HEK293 (cell line): ENCODE data around the gene RXFP1.

Experiments used
- CTCF ChIA-PET: fragments of 350-600 bp; formaldehyde crosslinking; extraction: SDS; loops from one replicate; lab custom pipeline; 2021; ENCODE audit warnings: antibody characterized with exemption; lab: Yijun Ruan, JAX
- POLR2A ChIA-PET: fragments of 300-600 bp; formaldehyde crosslinking; extraction: SDS; loops from one replicate; lab custom pipeline; 2020; ENCODE audit warnings: antibody characterized with exemption, inconsistent platforms; lab: Yijun Ruan, JAX
- H3K27ac ChIP-seq: fragments of 200-500 bp; sonication (Bioruptor generic); 2 replicates; pipeline ENCODE4 v1.5.1; 2014; ENCODE audit warnings: low read depth, low read length, control low read depth, inconsistent platforms; ENCODE audit errors: extremely low read depth
- H3K36me3 ChIP-seq, 2 experiments: fragments of 200-500 bp in 1 of 2; sonication (Bioruptor generic) in 1 of 2; 1 replicate in 1 of 2; 2 replicates in 1 of 2; pipeline ENCODE4 v1.5.1; 2014 to 2017; ENCODE audit warnings: inconsistent platforms in 2 of 2, low read length in 2 of 2; ENCODE audit not compliant: control insufficient read depth in 2 of 2, insufficient read depth in 1 of 2
- H3K4me1 ChIP-seq: fragments of 200-500 bp; sonication (Bioruptor generic); 2 replicates; pipeline ENCODE4 v1.5.1; 2014; ENCODE audit warnings: mild to moderate bottlenecking, low read length, inconsistent platforms; ENCODE audit not compliant: control insufficient read depth, insufficient read depth
- H3K4me3 ChIP-seq: 2 replicates; pipeline ENCODE4 v1.5.1; 2011; ENCODE audit warnings: low read depth, mild to moderate bottlenecking, control low read depth, low read length, moderate library complexity
- H3K9me3 ChIP-seq: fragments of 200-500 bp; sonication (Bioruptor generic); 2 replicates; pipeline ENCODE4 v1.5.1; 2014; ENCODE audit warnings: low read depth, low read length, inconsistent platforms; ENCODE audit not compliant: control insufficient read depth, insufficient read depth
- GLI2 ChIP-seq: fragments of 450-650 bp; formaldehyde crosslinking; IDR thresholded peaks from 2 replicates; pipeline ENCODE4; 2017; ENCODE audit warnings: missing biosample characterization, missing genetic modification characterization, low read depth, borderline replicate concordance
- GLIS1 ChIP-seq: fragments of 450-650 bp; formaldehyde crosslinking; IDR thresholded peaks from 2 replicates; pipeline ENCODE4 v1.5.1; 2016; ENCODE audit warnings: missing biosample characterization, missing genetic modification characterization
- KLF7 ChIP-seq: fragments of 450-650 bp; formaldehyde crosslinking; IDR thresholded peaks from 2 replicates; pipeline ENCODE4 v1.5.1; 2016; ENCODE audit warnings: missing biosample characterization, missing genetic modification characterization, borderline replicate concordance
- PRDM1 ChIP-seq: fragments of 450-650 bp; formaldehyde crosslinking; IDR thresholded peaks from 2 replicates; pipeline ENCODE4; 2016; ENCODE audit warnings: missing biosample characterization, missing genetic modification characterization
- PRDM10 ChIP-seq: fragments of 450-650 bp; formaldehyde crosslinking; IDR thresholded peaks from 2 replicates; pipeline ENCODE4 v1.5.1; 2016; ENCODE audit warnings: missing biosample characterization, missing genetic modification characterization
- TRIM28 ChIP-seq: IDR thresholded peaks from 2 replicates; pipeline ENCODE4 v1.6.1; 2011; ENCODE audit warnings: low read length, control low read depth, borderline replicate concordance
- ZFP41 ChIP-seq: fragments of 450-650 bp; formaldehyde crosslinking; IDR thresholded peaks from 2 replicates; pipeline ENCODE4 v1.5.1; 2016; ENCODE audit warnings: missing biosample characterization, missing genetic modification characterization, borderline replicate concordance
- ZNF175 ChIP-seq: fragments of 450-650 bp; formaldehyde crosslinking; IDR thresholded peaks from 2 replicates; pipeline ENCODE4 v1.5.1; 2016; ENCODE audit warnings: missing biosample characterization, missing genetic modification characterization
- ZNF19 ChIP-seq: fragments of 450-650 bp; formaldehyde crosslinking; IDR thresholded peaks from 2 replicates; pipeline ENCODE4; 2016; ENCODE audit warnings: missing biosample characterization, missing genetic modification characterization, low read depth
- ZNF214 ChIP-seq: fragments of 450-650 bp; formaldehyde crosslinking; IDR thresholded peaks from 2 replicates; pipeline ENCODE4 v1.5.1; 2017; ENCODE audit warnings: missing biosample characterization, mild to moderate bottlenecking, missing genetic modification characterization, borderline replicate concordance
- ZNF223 ChIP-seq: fragments of 450-650 bp; formaldehyde crosslinking; IDR thresholded peaks from 2 replicates; pipeline ENCODE4 v1.5.1; 2016; ENCODE audit warnings: missing biosample characterization, missing genetic modification characterization
- ZNF248 ChIP-seq: fragments of 450-650 bp; formaldehyde crosslinking; IDR thresholded peaks from 2 replicates; pipeline ENCODE4 v1.5.1; 2017; ENCODE audit warnings: missing biosample characterization, missing genetic modification characterization
- ZNF302 ChIP-seq: fragments of 450-650 bp; formaldehyde crosslinking; IDR thresholded peaks from 2 replicates; pipeline ENCODE4 v1.5.1; 2016; ENCODE audit warnings: missing biosample characterization, missing genetic modification characterization, low read depth
- ZNF37A ChIP-seq: fragments of 450-650 bp; IDR thresholded peaks from 2 replicates; pipeline ENCODE4 v1.5.1; 2018; ENCODE audit warnings: missing biosample characterization, missing genetic modification characterization
- ZNF571 ChIP-seq: fragments of 450-650 bp; formaldehyde crosslinking; IDR thresholded peaks from 2 replicates; pipeline ENCODE4 v1.5.0; 2017; ENCODE audit warnings: missing biosample characterization, missing genetic modification characterization
- ZNF623 ChIP-seq: fragments of 450-650 bp; formaldehyde crosslinking; IDR thresholded peaks from 2 replicates; pipeline ENCODE4 v1.5.1; 2016; ENCODE audit warnings: missing biosample characterization, missing genetic modification characterization
- ZNF792 ChIP-seq: fragments of 450-650 bp; formaldehyde crosslinking; IDR thresholded peaks from 2 replicates; pipeline ENCODE4 v1.5.1; 2016; ENCODE audit warnings: missing biosample characterization, missing genetic modification characterization
- ZNF843 ChIP-seq: fragments of 450-650 bp; formaldehyde crosslinking; IDR thresholded peaks from 2 replicates; pipeline ENCODE4 v1.5.1; 2016; ENCODE audit warnings: missing biosample characterization, missing genetic modification characterization
- TF ChIP-seq, protein P1 (sequence below): fragments of 450-650 bp; formaldehyde crosslinking; IDR thresholded peaks from 2 replicates; pipeline ENCODE4; 2016; ENCODE audit warnings: missing biosample characterization, missing genetic modification characterization
- TF ChIP-seq, protein P2 (sequence below): fragments of 450-650 bp; formaldehyde crosslinking; optimal IDR thresholded peaks from 2 replicates; pipeline ENCODE3; 2016; ENCODE audit warnings: missing biosample characterization, mild to moderate bottlenecking, missing genetic modification characterization
- TF ChIP-seq, protein P3 (sequence below): fragments of 450-650 bp; formaldehyde crosslinking; IDR thresholded peaks from 2 replicates; pipeline ENCODE4 v1.5.1; 2016; ENCODE audit warnings: missing biosample characterization, missing genetic modification characterization, borderline replicate concordance
- TF ChIP-seq, protein P4 (sequence below): fragments of 450-650 bp; formaldehyde crosslinking; IDR thresholded peaks from 2 replicates; pipeline ENCODE4 v1.5.1; 2016; ENCODE audit warnings: missing biosample characterization, missing genetic modification characterization

The RXFP1 gene

GRCh38 chr4:158553364-158553763 lies 31.7 kb downstream of the RXFP1 start (continued):
- no peak for TF ChIP-seq PRDM10 (tag by site-specific recombination)

GRCh38 chr4:158560284-158560683 lies 38.6 kb downstream of the RXFP1 start:
- Histone ChIP-seq H3K9me3 (no peaks in the 10 kb centered on the region), H3K27ac (no peak overlapping the region), H3K4me3 (no peak overlapping the region), H3K4me1 (no peaks in the 10 kb centered on the region)
- no peak for TF ChIP-seq ZNF175 (tag by site-specific recombination)
- no peak for TF ChIP-seq ZNF623 (tag by site-specific recombination)
- no peak for TF ChIP-seq PRDM1 (tag by site-specific recombination)
- TF ChIP-seq ZNF571 (tag by site-specific recombination) = no peak
- no peak for TF ChIP-seq ZFP41 (tag by site-specific recombination)
- no peak for TF ChIP-seq ZNF248 (tag by site-specific recombination)
- no peak for TF ChIP-seq ZNF19 (tag by site-specific recombination)
- TF ChIP-seq, protein P1, sequence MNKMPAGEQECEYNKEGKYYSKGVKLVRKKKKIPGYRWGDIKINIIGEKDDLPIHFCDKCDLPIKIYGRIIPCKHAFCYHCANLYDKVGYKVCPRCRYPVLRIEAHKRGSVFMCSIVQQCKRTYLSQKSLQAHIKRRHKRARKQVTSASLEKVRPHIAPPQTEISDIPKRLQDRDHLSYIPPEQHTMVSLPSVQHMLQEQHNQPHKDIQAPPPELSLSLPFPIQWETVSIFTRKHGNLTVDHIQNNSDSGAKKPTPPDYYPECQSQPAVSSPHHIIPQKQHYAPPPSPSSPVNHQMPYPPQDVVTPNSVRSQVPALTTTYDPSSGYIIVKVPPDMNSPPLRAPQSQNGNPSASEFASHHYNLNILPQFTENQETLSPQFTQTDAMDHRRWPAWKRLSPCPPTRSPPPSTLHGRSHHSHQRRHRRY (tag by site-specific recombination) = no peak
- TF ChIP-seq ZNF214 (tag by site-specific recombination) = no peak
- no peak for TF ChIP-seq GLIS1 (tag by site-specific recombination)
- TF ChIP-seq ZNF302 (tag by site-specific recombination) = no peak
- TF ChIP-seq GLI2 (tag by site-specific recombination) = no peak
- no peak for TF ChIP-seq ZNF792 (tag by site-specific recombination)
- TF ChIP-seq, all 188 proteins: peak for 0
- no peaks in the 10 kb centered on the region for H3K36me3 ChIP-seq
- ChIA-PET CTCF (no interaction called here), POLR2A (no interaction called here)

GRCh38 chr4:158566860-158567259 lies 45.2 kb downstream of the RXFP1 start:
- Histone ChIP-seq H3K27ac (no peak overlapping the region), H3K4me3 (no peak overlapping the region), H3K9me3 (no peaks in the 10 kb centered on the region), H3K36me3 (no peaks in the 10 kb centered on the region), H3K4me1 (no peaks in the 10 kb centered on the region)
- ChIA-PET POLR2A (no interaction called here), CTCF (no interaction called here)
- TF ChIP-seq ZNF37A (tag by site-specific recombination) (no peak), ZNF223 (tag by site-specific recombination) (no peak), KLF7 (no peak), ZNF843 (no peak), TRIM28 (no peak)
- TF ChIP-seq, protein P2, sequence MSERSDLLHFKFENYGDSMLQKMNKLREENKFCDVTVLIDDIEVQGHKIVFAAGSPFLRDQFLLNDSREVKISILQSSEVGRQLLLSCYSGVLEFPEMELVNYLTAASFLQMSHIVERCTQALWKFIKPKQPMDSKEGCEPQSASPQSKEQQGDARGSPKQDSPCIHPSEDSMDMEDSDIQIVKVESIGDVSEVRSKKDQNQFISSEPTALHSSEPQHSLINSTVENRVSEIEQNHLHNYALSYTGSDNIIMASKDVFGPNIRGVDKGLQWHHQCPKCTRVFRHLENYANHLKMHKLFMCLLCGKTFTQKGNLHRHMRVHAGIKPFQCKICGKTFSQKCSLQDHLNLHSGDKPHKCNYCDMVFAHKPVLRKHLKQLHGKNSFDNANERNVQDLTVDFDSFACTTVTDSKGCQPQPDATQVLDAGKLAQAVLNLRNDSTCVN = no peak
- TF ChIP-seq, protein P3, sequence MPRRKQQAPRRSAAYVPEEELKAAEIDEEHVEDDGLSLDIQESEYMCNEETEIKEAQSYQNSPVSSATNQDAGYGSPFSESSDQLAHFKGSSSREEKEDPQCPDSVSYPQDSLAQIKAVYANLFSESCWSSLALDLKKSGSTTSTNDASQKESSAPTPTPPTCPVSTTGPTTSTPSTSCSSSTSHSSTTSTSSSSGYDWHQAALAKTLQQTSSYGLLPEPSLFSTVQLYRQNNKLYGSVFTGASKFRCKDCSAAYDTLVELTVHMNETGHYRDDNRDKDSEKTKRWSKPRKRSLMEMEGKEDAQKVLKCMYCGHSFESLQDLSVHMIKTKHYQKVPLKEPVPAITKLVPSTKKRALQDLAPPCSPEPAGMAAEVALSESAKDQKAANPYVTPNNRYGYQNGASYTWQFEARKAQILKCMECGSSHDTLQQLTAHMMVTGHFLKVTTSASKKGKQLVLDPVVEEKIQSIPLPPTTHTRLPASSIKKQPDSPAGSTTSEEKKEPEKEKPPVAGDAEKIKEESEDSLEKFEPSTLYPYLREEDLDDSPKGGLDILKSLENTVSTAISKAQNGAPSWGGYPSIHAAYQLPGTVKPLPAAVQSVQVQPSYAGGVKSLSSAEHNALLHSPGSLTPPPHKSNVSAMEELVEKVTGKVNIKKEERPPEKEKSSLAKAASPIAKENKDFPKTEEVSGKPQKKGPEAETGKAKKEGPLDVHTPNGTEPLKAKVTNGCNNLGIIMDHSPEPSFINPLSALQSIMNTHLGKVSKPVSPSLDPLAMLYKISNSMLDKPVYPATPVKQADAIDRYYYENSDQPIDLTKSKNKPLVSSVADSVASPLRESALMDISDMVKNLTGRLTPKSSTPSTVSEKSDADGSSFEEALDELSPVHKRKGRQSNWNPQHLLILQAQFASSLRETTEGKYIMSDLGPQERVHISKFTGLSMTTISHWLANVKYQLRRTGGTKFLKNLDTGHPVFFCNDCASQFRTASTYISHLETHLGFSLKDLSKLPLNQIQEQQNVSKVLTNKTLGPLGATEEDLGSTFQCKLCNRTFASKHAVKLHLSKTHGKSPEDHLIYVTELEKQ (tag by site-specific recombination) = no peak
- TF ChIP-seq, protein P4, sequence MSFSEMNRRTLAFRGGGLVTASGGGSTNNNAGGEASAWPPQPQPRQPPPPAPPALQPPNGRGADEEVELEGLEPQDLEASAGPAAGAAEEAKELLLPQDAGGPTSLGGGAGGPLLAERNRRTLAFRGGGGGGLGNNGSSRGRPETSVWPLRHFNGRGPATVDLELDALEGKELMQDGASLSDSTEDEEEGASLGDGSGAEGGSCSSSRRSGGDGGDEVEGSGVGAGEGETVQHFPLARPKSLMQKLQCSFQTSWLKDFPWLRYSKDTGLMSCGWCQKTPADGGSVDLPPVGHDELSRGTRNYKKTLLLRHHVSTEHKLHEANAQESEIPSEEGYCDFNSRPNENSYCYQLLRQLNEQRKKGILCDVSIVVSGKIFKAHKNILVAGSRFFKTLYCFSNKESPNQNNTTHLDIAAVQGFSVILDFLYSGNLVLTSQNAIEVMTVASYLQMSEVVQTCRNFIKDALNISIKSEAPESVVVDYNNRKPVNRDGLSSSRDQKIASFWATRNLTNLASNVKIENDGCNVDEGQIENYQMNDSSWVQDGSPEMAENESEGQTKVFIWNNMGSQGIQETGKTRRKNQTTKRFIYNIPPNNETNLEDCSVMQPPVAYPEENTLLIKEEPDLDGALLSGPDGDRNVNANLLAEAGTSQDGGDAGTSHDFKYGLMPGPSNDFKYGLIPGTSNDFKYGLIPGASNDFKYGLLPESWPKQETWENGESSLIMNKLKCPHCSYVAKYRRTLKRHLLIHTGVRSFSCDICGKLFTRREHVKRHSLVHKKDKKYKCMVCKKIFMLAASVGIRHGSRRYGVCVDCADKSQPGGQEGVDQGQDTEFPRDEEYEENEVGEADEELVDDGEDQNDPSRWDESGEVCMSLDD = no peak
